ENCODE data around the gene LBH. TPM values are rescaled to one million over a fixed set of nuclear protein-coding genes. Genes with fewer than 3 reads are reported as not detected.

The LBH gene
- total and polyA plus RNA-seq, 2 of the 13 experiments (the other 11 are each of a cell fraction or from before 2014, with no cell fraction given), result 0.09 to 0.25 TPM

DNA sequence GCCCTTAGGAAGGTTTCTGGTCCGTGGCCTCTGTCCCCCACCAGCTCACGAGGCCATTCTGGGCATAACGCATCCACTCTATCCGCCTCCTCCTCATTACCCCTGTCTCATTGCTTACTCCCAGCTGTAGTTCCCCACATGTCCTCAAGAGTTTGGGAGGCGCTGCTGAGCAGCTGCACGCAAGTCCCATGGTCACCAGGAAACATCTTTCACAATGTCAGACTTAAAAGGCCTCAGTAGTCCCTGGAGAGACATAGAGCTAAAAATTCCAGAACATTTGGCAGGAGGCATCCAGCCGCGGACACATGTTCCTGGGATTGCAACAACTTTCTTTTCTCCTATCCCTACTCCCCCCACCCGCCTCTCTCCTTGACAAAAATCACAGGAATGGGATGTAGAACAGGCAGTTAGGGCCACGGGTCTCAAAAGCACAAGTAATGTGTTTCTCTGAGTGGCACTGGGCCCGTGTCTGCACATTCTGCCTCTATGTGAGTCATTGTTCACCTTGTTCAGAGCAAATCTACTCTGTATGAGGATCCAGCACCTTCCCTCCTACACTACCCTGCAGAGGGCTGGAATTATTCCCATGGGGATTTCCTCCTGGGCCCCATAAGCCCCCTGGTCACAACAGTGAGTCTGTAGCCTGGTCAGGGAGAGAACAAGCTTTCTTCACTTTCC, 8.1 kb downstream of the LBH start (continued):
- TF ChIP-seq JARID2 (CRISPR knock-in tag; IDR thresholded peaks at IDR 0.05; ENCODE audit: insufficient replicate concordance) (no peak), KAT2B (IDR thresholded peaks at IDR 0.05; ENCODE audit: borderline replicate concordance, low read depth, low read length) (no peak), CEBPB (IDR thresholded peaks at IDR 0.05; ENCODE audit: borderline replicate concordance, low read depth, low read length) (0 out of 2 replicates have a peak, but pooled peaks have one; percentile 27), TARDBP (CRISPR knock-in tag; IDR thresholded peaks at IDR 0.05) (no peak), JUND (CRISPR knock-in tag; IDR thresholded peaks at IDR 0.05) (no peak)
- TF ChIP-seq, protein P1, sequence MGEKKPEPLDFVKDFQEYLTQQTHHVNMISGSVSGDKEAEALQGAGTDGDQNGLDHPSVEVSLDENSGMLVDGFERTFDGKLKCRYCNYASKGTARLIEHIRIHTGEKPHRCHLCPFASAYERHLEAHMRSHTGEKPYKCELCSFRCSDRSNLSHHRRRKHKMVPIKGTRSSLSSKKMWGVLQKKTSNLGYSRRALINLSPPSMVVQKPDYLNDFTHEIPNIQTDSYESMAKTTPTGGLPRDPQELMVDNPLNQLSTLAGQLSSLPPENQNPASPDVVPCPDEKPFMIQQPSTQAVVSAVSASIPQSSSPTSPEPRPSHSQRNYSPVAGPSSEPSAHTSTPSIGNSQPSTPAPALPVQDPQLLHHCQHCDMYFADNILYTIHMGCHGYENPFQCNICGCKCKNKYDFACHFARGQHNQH (CRISPR knock-in tag; IDR thresholded peaks at IDR 0.05), result no peak

DNA sequence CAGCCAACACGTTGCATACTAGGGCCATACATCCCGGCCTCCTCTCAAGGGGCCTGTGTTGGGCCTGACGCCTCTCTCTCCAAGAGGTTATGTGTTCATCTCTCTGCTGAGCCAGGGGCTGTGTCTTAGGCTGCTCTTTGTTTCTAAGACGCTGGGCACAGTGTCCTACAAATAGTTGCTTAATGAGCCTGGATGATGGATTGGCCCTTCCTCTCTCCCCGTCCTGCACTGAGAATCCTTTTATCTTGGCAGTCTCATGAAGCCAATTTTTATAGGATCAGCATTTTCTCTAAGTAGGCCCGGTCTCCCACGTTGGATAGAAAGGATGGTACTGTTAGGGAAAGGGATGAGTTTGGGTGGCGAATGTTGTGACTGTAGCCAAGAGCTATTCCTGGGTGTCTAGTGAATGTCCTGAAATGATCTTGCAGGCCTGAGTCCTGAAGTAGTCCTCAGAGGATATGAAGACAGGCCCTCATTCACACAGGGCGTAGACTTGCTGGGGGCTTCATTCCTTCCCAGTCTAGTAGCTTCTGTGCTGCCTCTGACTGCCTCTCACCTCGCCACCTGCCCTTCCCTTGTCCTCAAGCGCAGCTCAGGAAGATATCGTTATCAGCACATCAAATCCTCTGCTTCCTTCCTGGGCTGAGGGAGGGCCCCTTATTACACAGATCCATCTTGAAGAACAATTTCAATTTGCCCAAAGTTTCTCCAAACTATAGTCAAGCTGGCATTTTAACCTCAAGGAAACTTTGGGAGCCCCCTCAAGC, 8.8 kb downstream of the LBH start:
- 45% methylated on average over 12 of the region's 12 CpGs for WGBS (ENCODE audit: low lambda C conversion rate)
- ChIA-PET CTCF (ENCODE audit: low intra/inter-chr PET ratio, low total read pairs) (interaction anchor here (1.3 kb wide), 1 partner anchor 32 kb away, joined by 3 read pairs; no protein-coding TSS in a partner anchor), POLR2A (no interaction called here)
- Histone ChIP-seq H3K4me1 (ENCODE audit: insufficient read depth, low read length) (no peaks in the 10 kb centered on the region), H3K27me3 (ENCODE audit: control insufficient read depth in 1 of 2, insufficient read depth in 2 of 2, low read length in 2 of 2) (peaks cover 4 to 38% of the 10 kb centered on the region in 2 experiments; a peak in 3 of 5 replicates), H3K4me3 (replicated peaks in 1 of 3; ENCODE audit: insufficient read depth in 1 of 3, low read depth in 2 of 3, low read length in 3 of 3) (no peak overlapping the region), H3K4me2 (ENCODE audit: low read depth, low read length) (no peak overlapping the region), H4K20me1 (ENCODE audit: insufficient read depth, low read length) (no peaks in the 10 kb centered on the region), H3K36me3 (replicated peaks in 1 of 2; ENCODE audit: control insufficient read depth in 1 of 2, insufficient read depth in 2 of 2, low read length in 2 of 2) (no peaks in the 10 kb centered on the region), H2AFZ (ENCODE audit: low read length) (no peak overlapping the region), H3K9ac (ENCODE audit: insufficient read depth, low read depth, low read length) (no peak overlapping the region), H3K9me3 (ENCODE audit: low read length) (no peaks in the 10 kb centered on the region), H3K79me2 (ENCODE audit: insufficient read depth, low read length) (no peaks in the 10 kb centered on the region), H3K27ac (ENCODE audit: extremely low read length, insufficient read depth, low read length) (no peak overlapping the region)
- FAIRE-seq (no peak), ATAC-seq (no peak; the same call in 1 of the 3 replicates), DNase-seq (ENCODE audit: low spot score) (no peak)
- TF ChIP-seq MAFK (conservative IDR thresholded peaks at IDR 0.05 in 1 of 2, IDR thresholded peaks at IDR 0.05 in 1 of 2; ENCODE audit: low read length in 2 of 2) (peak; percentile 53 to 62; a peak in 3 of 4 replicates), FOSL1 (CRISPR knock-in tag; IDR thresholded peaks at IDR 0.05; ENCODE audit: borderline replicate concordance) (no peak), MAFF (IDR thresholded peaks at IDR 0.05; ENCODE audit: low read depth, low read length) (0 out of 2 replicates have a peak, but pooled peaks have one; percentile 27), EHMT2 (IDR thresholded peaks at IDR 0.05; ENCODE audit: borderline replicate concordance, low read depth, low read length) (no peak)
- BruUV-seq (replicated peaks), result no TSS peak
- intact Hi-C loops (cut with micrococcal nuclease; ENCODE audit: unreplicated experiment), result no loop called here
- in situ Hi-C loops (cut with HindIII; ENCODE audit: extremely low pct_ligation_motif_present, low pct_unique_long_range_greater_than_20kb), result no loop called here
